Fibroblast of lung (primary cell): ENCODE data around the gene BRI3BP. TPM values are rescaled to one million over a fixed set of nuclear protein-coding genes. Genes with fewer than 3 reads are reported as not detected.

Source experiments
- DNase-seq, 2 donors: peaks; one replicate each; pipeline versions ENCODE4 v3.0.0 to v3.0.0-alpha.2; 2010; ENCODE audit warnings: low read depth in 2 of 2
- H2AFZ ChIP-seq: 2 replicates; pipeline ENCODE4 v1.5.1; 2012; ENCODE audit warnings: low read length, control low read depth, inconsistent platforms
- H3K27ac ChIP-seq: 2 replicates; pipeline ENCODE4 v1.5.1; 2011; ENCODE audit warnings: low read length, control low read depth; ENCODE audit not compliant: insufficient read depth
- H3K27me3 ChIP-seq: 2 replicates; pipeline ENCODE4 v1.5.1; 2011; ENCODE audit warnings: mild to moderate bottlenecking, low read length; ENCODE audit not compliant: control insufficient read depth, insufficient read depth
- H3K36me3 ChIP-seq: 2 replicates; pipeline ENCODE4 v1.5.1; 2011; ENCODE audit warnings: low read length; ENCODE audit not compliant: control insufficient read depth, insufficient read depth
- H3K4me1 ChIP-seq: 2 replicates; pipeline ENCODE4 v1.5.1; 2011; ENCODE audit warnings: low read length; ENCODE audit not compliant: control insufficient read depth, insufficient read depth; ENCODE audit errors: extremely low read depth
- H3K4me2 ChIP-seq: 2 replicates; pipeline ENCODE4 v1.5.1; 2011; ENCODE audit warnings: low read length, control low read depth; ENCODE audit not compliant: insufficient read depth; ENCODE audit errors: extremely low read depth
- H3K4me3 ChIP-seq, 4 experiments: fragments of 200-600 bp in 1 of 4; sonication (generic) in 1 of 4; replicated peaks in 1 of 4; 2 replicates each; pipeline ENCODE4 v1.5.1; 2011 to 2016; ENCODE audit warnings: low read length in 4 of 4, low read depth in 3 of 4, mild to moderate bottlenecking in 3 of 4, control low read depth in 2 of 4, inconsistent platforms in 1 of 4, mixed read lengths in 1 of 4; ENCODE audit not compliant: insufficient read depth in 1 of 4; ENCODE audit errors: control extremely low read depth in 1 of 4
- H3K79me2 ChIP-seq: 2 replicates; pipeline ENCODE4 v1.5.1; 2012; ENCODE audit warnings: mild to moderate bottlenecking, low read length, inconsistent platforms; ENCODE audit not compliant: control insufficient read depth, insufficient read depth
- H3K9ac ChIP-seq: 2 replicates; pipeline ENCODE4 v1.5.1; 2011; ENCODE audit warnings: mild to moderate bottlenecking, low read length, control low read depth; ENCODE audit not compliant: insufficient read depth
- H3K9me3 ChIP-seq: 2 replicates; pipeline ENCODE4 v1.5.1; 2012; ENCODE audit warnings: low read depth, low read length; ENCODE audit not compliant: control insufficient read depth, insufficient read depth
- H4K20me1 ChIP-seq: 2 replicates; pipeline ENCODE4 v1.5.1; 2011; ENCODE audit warnings: low read length; ENCODE audit not compliant: control insufficient read depth, insufficient read depth; ENCODE audit errors: extremely low read depth
- EZH2 ChIP-seq: IDR thresholded peaks from 2 replicates; pipeline ENCODE4 v1.5.1; 2012; ENCODE audit warnings: low read length, control low read depth, mild to moderate bottlenecking; ENCODE audit errors: missing control alignments
- polyA minus RNA-seq: library from RNA; depleted of rRNA, polyadenylated mRNA; stranded (reverse); fragments of >200 nt; gene quantifications from 2 replicates; pipeline ENCODE4 v1.2.3, GENCODE V29; 2011; ENCODE audit warnings: low replicate concordance
- polyA plus RNA-seq, 2 donors: library from polyadenylated mRNA; depleted of rRNA in 1 of 2; stranded (reverse) in 1 of 2; unstranded in 1 of 2; fragments of >200 nt; gene quantifications; 2 replicates each; pipeline ENCODE4 v1.2.1, GENCODE V29; 2011 to 2012; ENCODE audit warnings: missing spikeins in 1 of 2
- total RNA-seq: library from RNA; depleted of rRNA; stranded (reverse); fragments of >200 nt; gene quantifications from 2 replicates; pipeline ENCODE4 v1.2.1, GENCODE V29; 2014
- TF ChIP-seq, protein P1 (sequence below), 2 donors: IDR thresholded peaks in 1 of 2; conservative IDR thresholded peaks in 1 of 2; 1 replicate in 1 of 2; 2 replicates in 1 of 2; pipeline ENCODE4 v1.5.1; 2011 to 2012; ENCODE audit warnings: low read length in 2 of 2, control low read depth in 1 of 2, inconsistent platforms in 1 of 2, low read depth in 1 of 2, mild to moderate bottlenecking in 1 of 2

The BRI3BP gene, protein sequence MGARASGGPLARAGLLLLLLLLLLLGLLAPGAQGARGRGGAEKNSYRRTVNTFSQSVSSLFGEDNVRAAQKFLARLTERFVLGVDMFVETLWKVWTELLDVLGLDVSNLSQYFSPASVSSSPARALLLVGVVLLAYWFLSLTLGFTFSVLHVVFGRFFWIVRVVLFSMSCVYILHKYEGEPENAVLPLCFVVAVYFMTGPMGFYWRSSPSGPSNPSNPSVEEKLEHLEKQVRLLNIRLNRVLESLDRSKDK
- total RNA-seq (2.5 and 2.6 TPM in 2 replicates), polyA plus RNA-seq (2.3 and 4.9 TPM in 2 replicates), polyA minus RNA-seq (1.3 and 5.2 TPM in 2 replicates)
- 1.9 and 4.1 TPM in 2 replicates for polyA plus RNA-seq (2012)

- H2AFZ ChIP-seq = peak within 1 kb of the TSS; percentile 78
- no peaks in the 10 kb centered on the region for H3K9me3 ChIP-seq
- peak within 1 kb of the TSS; percentile 23 for H3K9ac ChIP-seq
- H3K4me1 ChIP-seq = no peaks in the 10 kb centered on the region
- no peak for TF ChIP-seq EZH2
- TF ChIP-seq, protein P1, sequence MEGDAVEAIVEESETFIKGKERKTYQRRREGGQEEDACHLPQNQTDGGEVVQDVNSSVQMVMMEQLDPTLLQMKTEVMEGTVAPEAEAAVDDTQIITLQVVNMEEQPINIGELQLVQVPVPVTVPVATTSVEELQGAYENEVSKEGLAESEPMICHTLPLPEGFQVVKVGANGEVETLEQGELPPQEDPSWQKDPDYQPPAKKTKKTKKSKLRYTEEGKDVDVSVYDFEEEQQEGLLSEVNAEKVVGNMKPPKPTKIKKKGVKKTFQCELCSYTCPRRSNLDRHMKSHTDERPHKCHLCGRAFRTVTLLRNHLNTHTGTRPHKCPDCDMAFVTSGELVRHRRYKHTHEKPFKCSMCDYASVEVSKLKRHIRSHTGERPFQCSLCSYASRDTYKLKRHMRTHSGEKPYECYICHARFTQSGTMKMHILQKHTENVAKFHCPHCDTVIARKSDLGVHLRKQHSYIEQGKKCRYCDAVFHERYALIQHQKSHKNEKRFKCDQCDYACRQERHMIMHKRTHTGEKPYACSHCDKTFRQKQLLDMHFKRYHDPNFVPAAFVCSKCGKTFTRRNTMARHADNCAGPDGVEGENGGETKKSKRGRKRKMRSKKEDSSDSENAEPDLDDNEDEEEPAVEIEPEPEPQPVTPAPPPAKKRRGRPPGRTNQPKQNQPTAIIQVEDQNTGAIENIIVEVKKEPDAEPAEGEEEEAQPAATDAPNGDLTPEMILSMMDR (conservative IDR thresholded peaks at IDR 0.05 in 1 of 2, IDR thresholded peaks at IDR 0.05 in 1 of 2; ENCODE audit: low read depth in 1 of 2, low read length in 2 of 2) = no peak
- no peaks in the 10 kb centered on the region for H3K27me3 ChIP-seq
- H4K20me1 ChIP-seq = no peaks in the 10 kb centered on the region
- DNase-seq = peak; percentile 30 to 55
- no peaks in the 10 kb centered on the region for H3K79me2 ChIP-seq
- H3K4me2 ChIP-seq = peak within 1 kb of the TSS; percentile 97
- no peak within 1 kb of the TSS for H3K27ac ChIP-seq
- no peaks in the 10 kb centered on the region for H3K36me3 ChIP-seq
- H3K4me3 ChIP-seq = peak within 1 kb of the TSS; percentile 60 to 75 (median 68)
Observed at GRCh38 chr12:124993626-124994436, at the start of gene BRI3BP. TSS of gene BRI3BP (plus strand) at chr12:124993645. CDS start at chr12:124993791, 146 bp downstream.

- Histone ChIP-seq H4K20me1 (no peaks in the 10 kb centered on the region), H3K27ac (no peak overlapping the region), H3K79me2 (no peaks in the 10 kb centered on the region), H3K4me1 (no peaks in the 10 kb centered on the region), H3K9ac (no peak overlapping the region), H3K4me2 (no peak overlapping the region), H2AFZ (no peak overlapping the region), H3K9me3 (no peaks in the 10 kb centered on the region), H3K27me3 (no peaks in the 10 kb centered on the region), H3K4me3 (no peak overlapping the region), H3K36me3 (peaks cover 11% of the 10 kb centered on the region)
- DNase-seq = no peak
- TF ChIP-seq, protein P1 (conservative IDR thresholded peaks at IDR 0.05 in 1 of 2, IDR thresholded peaks at IDR 0.05 in 1 of 2; ENCODE audit: low read depth in 1 of 2, low read length in 2 of 2) = no peak
Observed at GRCh38 chr12:124946447-124946793, 47.0 kb upstream of the BRI3BP start.

DNA sequence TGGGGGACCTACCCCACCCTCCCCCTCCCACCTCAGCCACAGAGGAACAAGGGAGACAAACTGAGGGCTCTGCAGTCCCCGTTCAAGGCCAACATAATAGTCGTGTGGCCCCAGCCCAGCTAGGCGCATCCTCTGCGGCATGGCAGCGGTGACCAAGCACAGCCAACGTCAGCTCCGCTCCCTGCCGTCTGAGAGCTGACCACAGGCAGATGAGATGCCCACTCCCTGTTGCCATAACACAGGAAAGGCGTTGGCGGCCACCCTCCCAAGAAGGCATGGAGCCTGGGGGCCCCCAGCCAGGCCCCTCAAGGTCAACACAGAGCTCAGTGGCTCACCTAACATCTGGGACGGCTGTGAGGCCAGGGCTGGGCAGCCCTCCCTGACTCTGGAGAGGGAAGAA is 46.4 kb upstream of the BRI3BP start:
- Histone ChIP-seq H3K4me1 (no peaks in the 10 kb centered on the region), H3K36me3 (peaks cover 11% of the 10 kb centered on the region), H3K9ac (no peak overlapping the region), H3K27me3 (no peaks in the 10 kb centered on the region), H3K4me2 (no peak overlapping the region), H3K4me3 (no peak overlapping the region), H3K27ac (no peak overlapping the region), H3K9me3 (no peaks in the 10 kb centered on the region), H4K20me1 (no peaks in the 10 kb centered on the region), H3K79me2 (no peaks in the 10 kb centered on the region), H2AFZ (no peak overlapping the region)
- DNase-seq = no peak
- TF ChIP-seq EZH2 = no peak
- TF ChIP-seq, protein P1 (conservative IDR thresholded peaks at IDR 0.05 in 1 of 2, IDR thresholded peaks at IDR 0.05 in 1 of 2; ENCODE audit: low read depth in 1 of 2, low read length in 2 of 2) = no peak
